GM19467 (cell line): ENCODE results near the gene ZDHHC4.

Experiments used
- ATAC-seq: cut with Tn5 transposase; IDR thresholded peaks from one replicate; pipeline ENCODE4 v1.9.1; 2021; ENCODE audit warnings: mild to moderate bottlenecking, moderate library complexity; ENCODE audit not compliant: unreplicated experiment

The ZDHHC4 gene

DNA sequence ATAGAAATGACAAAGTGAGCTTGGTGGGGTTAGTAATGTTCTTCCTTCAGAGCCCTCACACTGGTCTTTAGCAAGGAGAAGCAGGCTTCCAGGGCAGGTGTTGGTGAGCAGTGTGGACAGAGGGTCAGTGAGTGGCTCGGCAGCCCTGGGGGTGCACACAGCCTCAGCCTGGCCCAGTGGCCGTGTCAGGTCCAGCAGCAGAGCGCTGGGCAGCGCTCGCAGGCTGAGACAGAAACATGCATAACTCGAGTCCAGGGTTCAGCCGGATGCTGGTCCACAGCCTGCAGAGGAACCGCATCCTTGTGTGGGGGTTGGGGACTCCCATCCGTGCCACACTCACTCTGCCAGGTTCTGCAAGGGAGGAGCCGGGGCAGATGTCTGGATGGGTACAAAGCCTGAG, 27.2 kb downstream of the ZDHHC4 start:
- ATAC-seq: no peak

DNA sequence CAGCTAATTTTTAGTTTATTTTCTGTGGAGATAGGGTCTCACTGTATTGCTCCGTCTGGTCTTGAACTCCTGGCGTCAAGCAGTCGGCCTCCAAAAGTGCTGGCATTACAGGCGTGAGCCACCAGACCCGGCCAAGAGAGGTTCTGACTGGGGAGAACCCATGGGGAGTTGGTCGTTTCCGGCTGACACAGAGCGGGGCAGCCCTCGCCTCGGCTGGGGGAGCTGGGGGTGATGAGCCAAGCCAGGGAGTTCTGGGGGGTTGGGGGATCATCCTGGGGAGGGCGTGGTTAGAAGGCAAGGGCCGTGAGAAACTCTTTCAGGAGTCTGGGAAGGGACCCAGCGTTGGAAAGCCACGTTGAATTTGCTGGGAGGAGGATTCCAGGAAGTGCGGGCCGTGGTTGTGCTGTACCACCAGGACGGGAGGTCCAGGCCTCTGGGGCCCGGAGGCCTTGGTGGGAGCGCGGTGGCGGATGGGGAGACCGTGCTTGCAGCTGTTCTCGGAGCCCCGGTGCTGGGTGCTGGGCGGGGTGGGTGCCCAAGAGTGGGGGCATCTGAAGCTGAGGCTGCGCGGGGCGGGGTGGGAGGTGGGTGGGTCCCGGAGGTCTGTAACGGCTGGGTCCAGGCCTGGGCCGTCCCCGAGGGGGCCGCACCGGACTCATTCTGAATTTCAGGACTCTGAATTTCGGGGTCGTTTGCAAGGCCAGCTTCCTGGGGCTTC, 29.8 kb downstream of the ZDHHC4 start:
- no peak for ATAC-seq

DNA sequence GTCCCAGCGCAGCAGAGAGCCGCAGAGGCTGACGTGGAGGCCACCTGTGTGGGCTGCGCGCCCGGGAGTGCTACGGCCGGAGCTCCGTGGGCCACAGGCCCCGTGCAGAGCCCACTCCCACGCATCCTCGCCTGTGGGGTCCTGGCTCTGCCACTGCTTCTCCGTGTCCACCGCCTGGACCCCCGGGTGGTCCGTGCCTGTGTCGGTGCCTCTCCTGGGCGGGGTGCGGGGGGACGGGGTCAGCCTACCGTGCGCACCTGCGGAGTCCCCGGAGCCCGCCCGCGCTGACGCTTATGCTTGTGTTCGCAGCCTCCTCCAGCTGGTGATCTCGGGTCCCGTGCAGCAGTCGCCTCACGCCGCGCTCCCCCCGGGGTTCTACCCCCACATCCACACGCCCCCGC, 30.4 kb downstream of the ZDHHC4 start:
- no peak for ATAC-seq

DNA sequence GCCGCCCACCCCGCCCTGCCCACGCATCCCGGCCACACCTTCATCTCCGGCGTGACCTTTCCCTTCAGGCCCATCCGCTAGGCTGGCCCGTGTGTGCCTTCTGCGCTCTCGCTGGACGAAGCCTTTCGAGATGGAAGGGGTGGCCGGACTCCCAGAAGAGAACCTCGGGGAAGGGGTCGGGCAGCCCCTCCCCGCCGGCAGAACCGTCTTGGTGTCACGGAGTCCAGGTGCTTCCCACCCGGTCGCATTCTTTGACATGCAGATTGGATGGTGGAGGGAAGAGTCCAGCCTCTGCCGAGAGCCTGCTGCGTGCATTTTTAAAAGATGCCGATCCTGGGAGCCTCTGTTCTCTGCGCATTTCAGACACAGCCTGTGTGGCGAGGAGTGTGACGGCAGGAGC, 30.8 kb downstream of the ZDHHC4 start:
- ATAC-seq: no peak

DNA sequence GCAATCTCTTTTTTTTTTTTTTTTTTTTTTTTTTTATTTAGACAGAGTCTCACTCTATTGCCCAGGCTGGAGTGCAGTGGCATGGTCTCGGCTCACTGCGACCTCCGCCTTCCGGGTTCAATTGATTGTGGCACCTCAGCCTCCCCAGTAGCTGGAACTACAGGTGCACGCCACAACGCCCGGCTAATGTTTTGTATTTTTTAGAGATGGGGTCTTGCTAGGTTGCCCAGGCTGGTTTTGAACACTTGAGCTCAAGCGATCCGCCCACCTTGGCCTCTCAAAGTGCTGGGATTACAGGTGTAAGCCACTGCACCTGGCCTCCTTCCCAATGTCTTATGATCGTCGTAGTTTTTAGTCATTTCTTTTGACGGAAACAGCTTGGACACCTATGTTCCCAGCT, 31.5 kb downstream of the ZDHHC4 start:
- ATAC-seq: no peak

DNA sequence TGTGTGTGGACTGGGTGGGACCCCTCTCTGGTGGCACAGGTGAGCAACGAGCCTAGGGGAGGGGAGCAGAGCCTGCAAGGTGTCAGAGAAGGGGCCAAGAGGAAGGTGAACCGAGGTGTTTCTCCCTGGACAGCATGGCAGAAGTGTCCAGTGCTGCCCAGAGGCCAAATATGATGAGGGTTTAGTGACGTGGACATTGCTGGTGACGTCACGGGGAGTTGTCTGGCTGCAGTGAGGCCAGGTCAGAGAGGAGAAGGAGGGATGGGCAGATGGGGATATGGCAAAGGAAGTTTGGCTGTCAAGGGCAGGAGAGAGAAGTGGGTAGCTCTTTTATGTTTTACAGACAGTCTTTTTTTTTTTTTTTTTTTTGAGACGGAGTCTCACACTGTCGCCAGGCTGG, 35.6 kb downstream of the ZDHHC4 start:
- no peak for ATAC-seq

DNA sequence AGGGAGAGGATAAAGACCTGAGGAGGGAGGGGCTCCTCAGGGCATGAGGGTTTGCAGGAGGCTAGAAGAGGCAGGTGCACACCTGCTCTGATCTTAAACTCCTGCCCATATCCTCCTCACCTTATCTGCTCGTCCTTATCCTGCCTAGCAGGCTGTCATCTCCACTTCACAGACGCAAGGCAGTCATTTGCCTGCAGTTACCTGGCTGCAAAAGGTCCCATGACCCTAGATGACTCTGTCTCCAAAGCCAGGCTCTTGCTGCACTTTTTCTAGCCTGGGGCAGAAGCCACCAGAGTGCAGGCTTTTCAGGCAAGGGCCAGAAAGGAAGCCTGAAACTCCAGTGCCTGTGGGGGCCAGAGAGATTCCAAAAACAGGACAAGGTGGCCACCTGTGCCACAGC, 36.5 kb downstream of the ZDHHC4 start:
- no peak for ATAC-seq

DNA sequence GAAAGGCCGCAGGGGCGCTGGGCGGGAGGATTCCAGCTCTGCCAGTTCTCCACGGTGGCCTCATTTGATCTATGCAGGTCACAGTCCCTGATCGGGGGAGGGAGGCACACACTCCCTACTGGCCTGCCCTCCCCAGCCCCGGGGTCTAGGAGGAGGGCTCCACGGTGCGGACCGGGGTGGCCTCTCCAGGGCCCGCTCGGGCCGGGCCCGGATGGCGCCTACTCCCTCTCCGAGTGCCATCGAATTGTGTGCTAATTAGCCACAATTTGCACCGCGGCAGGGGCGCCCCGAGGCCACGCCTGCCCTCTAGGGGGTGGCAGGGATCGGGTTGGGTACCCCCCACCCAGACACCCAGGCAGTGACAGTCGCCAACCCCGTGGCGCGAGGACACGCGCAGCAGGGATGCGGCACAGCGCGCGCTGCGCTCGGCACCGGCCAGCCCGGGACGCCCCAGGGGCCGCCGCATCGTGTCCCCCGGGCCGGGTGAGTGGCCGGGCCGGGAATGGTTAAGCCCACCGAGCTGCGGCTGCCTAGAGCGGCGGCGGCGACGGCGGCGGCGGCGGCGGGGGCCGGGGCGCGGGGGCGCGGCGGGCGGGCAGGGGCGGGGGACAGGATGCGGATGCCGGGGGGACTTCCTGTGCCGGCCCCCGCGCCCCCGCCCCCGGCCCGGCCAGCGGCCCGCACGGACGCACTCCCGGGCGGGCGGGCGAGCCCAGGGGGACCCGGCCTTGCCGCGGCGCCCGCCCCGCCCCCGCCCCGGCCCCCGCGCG, 37.9 kb downstream of the ZDHHC4 start, which contains the start of gene ZNF853:
Gene ZNF853, plus strand, starts transcription at position 658 of the 770 bp plus-strand sequence. CDS start 565 bp downstream, outside the sequence.
- ATAC-seq: no peak

DNA sequence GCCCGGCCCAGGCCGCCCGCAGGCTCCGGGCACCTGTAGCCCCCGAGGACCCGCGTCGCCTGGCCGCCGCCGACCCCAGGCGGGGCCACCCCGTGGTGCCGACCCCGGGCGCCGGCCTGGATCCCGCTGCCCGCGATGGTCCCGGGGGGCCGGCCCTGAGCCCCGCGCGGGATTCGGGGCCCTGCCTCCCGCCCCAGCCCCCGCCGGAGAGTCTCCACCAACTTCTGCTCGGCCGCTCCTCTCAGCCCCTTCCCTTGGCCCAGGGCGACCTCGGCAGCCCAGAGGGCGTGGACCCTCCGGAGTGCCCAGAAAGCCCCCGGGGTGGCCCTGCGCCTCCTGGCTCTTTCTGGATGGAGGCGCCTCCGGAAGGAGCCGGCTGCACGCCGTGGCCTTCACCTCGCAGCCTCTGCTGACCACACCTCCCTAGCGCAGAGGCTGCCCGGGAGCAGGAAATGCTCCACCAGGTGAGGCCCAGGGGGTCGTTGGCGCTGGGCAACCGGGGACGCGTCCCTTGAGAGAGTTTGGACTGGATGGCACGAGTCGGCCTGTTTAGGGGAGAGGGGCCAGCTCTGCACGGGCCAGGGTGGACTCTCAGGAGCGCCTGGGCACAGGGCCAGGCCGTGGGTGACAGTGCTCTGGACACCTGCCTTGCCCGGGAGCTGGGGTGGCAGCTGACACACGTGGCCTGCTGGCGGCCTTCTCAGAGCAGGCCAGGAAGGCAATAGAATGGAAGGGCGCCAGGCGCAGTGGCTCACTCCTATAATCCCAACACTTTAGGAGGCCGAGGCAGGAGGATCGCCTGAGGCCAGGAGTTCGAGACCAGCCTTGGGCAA, 38.7 kb downstream of the ZDHHC4 start:
- ATAC-seq: no peak

DNA sequence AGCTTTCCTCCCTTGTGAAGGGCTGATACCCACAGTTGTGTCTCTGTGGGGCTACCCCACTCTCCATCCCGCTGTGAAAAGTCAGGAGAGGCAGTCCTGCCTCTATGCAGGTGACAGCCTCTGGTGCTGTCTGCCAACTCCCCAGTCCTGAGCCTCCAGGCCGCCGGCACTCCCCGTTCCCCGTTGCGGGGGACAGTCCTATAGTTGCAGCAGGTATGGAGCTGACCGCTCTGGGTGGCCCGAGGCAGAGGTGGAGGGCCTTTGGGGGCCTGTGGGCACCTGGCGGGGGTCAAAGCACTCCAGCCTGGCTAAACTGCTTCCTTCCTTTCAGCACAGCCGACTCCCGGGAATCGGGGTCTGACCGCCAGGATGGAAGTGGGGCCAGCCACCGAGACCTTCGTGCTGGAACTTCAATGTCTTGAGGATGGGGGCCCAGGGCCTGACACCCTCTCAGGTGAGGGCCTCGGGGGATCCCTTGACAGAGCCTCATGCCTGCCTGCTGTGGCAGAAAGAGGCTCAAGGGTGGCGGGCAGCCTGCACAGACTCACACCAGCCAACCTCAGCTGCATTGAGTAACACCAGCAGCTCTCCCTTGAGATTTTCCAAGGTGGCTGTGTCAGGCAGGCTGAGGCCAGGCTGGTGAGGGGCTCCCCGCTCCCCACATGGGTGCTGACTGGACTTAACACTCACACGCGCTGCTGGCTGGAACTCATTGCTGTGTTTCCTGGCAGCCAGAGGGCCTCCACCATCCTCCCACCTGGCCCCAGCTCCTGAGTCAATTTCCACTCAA, 39.8 kb downstream of the ZDHHC4 start:
- ATAC-seq: no peak

DNA sequence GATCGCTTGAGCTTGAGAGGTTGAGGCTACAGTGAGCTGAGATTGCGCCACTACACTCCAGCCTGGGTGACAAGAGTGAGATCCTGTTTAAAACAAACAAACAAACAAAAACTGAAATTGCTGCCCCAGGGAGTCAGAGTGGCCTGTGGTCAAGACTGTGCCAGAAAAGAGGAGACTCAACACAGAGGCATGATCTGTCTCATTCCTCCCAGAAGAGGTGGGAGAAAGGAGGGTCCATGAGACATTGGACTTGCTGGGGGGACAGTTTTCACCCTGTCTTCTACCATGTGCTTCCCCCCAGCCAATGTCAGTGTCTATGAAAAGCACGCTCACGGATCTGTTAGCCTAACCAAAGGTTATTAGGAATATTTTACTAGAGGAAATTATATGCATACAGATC, 41.4 kb downstream of the ZDHHC4 start:
- ATAC-seq: no peak

DNA sequence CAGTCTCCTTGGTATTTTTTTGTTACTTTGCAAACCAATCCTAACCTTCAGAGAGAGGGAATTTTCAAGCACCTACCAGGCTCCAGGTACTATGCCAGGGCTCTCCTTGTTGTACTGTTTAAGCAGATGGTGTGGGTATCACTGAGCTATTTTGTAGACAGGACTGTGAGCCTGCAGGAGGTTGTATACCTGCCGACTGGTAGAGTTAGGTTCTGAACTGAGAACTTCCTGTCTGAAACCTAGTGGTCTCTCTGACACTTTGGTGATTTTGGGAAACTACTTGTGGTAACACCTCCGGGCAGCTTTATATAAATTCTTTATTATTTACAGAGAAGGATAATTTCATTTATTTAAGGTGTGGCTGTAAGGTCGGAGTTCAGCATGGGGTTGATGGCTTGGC, 42.7 kb downstream of the ZDHHC4 start:
- no peak for ATAC-seq

DNA sequence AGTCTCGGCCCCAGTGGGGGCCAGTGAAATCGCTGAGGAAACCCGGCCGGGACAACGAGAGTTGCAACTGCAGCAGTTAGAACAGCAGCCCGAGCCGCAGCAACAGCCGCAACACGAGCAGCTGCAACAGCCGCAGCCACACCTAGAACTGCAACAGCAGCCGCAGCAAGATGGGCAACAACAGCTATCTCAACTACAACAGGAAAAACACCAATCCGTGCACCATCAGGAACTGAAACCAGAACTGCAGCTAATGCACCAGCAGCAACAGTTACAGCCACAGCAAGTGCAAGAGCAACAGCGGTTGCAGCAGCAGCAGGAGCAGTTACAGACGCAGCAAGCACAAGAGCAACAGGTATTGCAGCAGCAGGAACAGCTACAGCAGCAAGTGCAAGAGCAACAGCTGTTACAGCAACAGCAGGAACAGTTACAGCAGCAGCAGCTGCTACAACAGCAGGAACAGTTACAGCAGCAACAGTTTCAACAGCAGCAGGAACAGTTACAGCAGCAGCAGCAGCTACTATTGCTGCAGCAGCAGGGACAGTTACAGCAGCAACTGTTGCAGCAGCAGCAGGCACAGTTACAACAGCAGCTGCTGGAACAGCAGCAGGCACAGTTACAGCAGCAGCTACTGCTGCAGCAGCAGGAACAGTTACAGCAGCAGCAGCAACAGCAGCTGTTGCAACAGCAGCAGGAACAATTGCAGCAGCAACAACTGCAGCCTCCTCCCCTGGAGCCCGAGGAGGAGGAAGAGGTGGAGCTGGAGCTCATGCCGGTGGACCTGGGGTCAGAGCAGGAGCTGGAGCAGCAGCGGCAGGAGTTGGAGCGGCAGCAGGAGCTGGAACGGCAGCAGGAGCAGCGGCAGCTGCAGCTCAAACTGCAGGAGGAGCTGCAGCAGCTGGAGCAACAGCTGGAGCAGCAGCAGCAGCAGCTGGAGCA, 44.2 kb downstream of the ZDHHC4 start:
- no peak for ATAC-seq

DNA sequence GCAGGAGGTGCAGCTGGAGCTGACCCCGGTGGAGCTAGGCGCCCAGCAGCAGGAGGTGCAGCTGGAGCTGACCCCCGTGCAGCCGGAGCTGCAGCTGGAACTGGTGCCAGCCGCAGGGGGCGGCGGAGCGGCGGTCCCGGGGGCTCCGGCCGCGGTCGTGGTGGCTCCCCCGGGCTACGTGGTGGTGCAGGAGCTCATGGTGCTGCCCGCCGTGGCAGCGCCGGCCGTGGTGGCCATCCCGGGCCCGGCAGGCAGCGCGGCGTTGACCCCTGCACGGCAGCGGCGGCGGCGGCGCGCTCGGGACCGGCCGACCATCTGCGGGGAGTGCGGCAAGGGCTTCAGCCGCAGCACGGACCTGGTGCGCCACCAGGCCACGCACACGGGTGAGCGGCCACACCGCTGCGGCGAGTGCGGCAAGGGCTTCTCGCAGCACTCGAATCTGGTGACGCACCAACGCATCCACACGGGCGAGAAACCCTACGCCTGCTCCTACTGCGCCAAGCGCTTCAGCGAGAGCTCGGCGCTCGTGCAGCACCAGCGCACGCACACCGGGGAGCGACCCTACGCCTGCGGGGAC, 45.0 kb downstream of the ZDHHC4 start:
- no peak for ATAC-seq

DNA sequence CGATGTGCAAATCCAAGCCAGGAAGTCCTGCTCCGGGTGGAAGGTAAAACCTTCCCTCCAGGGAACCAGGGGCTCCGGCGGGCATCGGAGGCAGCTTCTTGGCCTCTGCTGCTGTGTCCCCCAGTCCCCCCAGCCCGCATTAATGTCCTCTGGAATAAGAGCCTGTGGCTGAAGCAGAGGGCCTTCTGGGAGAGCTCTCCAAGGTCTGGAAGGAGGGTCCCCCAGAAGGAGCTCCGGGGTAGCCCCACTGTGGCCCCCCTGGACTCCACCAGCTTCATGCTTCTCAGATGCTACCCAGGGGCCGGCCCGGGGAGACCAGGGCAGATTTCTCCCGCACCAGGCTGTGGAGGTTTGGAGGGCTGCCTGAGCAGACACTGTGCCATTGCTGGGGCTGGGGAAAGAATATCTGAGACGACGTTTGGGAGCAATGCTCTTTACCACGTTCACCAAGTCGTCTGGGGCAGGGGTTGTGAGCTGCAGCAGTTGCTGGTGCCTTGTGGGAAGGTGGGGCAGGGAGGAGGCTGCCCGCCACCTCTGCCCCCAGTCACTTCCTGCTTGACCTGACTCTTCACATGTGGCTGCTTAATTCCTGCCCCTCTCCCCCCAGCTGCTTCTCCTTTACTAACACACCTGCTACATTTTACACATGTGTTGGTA, 46.5 kb downstream of the ZDHHC4 start:
- no peak for ATAC-seq

DNA sequence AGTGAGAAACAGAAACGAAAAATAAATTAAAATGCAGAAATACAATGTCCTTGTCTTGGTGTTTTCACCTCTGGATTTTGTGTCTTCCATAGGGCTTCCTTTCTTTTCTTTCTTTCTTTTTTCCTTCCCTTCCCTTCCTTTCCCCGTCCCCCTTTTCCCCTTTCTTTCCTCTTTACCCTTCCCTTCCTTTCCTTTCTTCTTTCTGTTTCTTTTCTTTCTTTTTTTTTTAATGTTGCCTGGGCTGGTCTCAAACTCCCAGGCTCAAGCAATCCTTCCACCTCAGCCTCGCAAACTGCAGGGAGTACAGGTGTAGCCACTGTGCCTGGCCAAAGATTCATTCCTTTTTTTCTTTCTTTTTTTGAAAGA, 47.0 kb downstream of the ZDHHC4 start:
- no peak for ATAC-seq

DNA sequence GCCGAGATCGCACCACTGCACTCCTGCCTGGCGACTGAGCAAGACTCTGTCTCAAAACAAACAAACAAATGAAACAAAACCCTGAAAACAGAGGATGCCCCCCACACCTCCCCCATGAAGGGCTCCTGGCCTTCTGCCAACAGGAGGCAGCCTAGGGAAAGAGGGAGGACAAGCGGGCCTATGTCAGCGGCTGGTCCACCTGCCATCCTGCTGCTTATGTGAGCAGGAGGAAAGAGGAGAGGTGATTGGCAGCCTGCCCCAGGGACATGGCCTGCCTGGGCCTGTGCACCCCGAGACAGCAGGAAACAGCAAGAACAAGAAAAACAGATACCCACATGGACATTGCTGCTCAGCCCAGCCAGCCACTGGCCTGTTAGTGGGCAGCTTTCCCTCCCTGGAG, 50.8 kb downstream of the ZDHHC4 start:
- no peak for ATAC-seq

DNA sequence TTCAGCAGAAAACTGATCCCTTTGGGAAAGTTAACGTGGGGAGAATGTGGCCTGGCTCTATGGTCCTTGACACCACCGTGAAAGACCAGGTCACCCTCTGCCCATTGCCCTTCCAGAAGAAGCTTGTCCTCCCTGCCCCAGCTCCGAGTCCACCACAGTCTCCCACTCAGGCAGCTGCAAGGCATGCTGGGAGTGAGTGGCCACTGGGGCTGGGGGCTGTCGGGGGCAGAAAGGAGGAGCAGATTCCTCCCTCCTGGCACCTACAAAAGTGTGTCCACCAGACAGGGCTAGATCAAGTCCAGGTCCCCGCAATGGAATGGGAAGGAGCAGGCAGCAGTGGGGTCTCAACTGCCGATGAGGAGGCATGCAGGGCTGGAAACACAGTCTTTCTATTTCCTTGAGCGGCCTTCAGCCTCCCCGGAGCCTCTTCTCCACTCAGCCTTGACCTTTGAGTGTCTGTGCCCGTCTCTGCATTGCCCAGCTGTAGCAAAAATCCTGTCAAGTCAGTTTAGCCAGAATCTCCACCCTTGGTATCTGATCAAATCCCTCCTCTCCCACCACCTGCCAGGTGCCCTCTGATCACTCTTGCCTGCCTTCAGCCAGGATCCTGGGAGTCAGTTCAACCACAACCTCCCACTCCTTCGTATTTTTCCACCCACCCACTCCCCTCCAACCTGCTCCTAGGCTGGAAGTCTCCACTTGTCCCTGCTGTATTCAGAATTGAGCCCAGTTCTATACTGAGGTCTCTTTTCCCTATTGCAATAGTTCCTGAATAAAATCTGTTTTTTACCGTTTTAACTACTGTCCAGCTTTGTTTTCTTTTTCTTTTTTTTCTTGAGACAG, 53.0 kb downstream of the ZDHHC4 start:
- ATAC-seq: no peak
